ENCODE data around the gene EGFLAM.

GRCh38 chr5:38360323-38361061 lies 102.1 kb downstream of the EGFLAM start:
- TF ChIP-seq CTCF (IDR thresholded peaks at IDR 0.05) (no peak), POLR2A (IDR thresholded peaks at IDR 0.05) (no peak)

All from testis (tissue), 2 donors.